Smooth muscle cell (in vitro differentiated cells): ENCODE results near the gene GPR78. TPM values are rescaled to one million over a fixed set of nuclear protein-coding genes. Genes with fewer than 3 reads are reported as not detected.

Source experiments
- DNase-seq: peaks from one replicate; lab custom pipeline; 2025; ENCODE audit not compliant: unreplicated experiment; lab: John Stamatoyannopoulos, UW
- H2AFZ ChIP-seq: fragments of 200-600 bp; sonication (generic); 2 replicates; pipeline ENCODE4 v1.6.0; 2016; ENCODE audit warnings: antibody characterized with exemption, low read depth, mild to moderate bottlenecking
- H3F3A ChIP-seq: fragments of 200-600 bp; sonication (generic); 2 replicates; pipeline ENCODE4 v1.6.0; 2017; ENCODE audit warnings: antibody characterized with exemption, low read depth
- H3K27ac ChIP-seq: fragments of 200-600 bp; sonication (generic); 2 replicates; pipeline ENCODE4 v1.5.1; 2016; ENCODE audit warnings: low read depth, mild to moderate bottlenecking
- H3K27me3 ChIP-seq: fragments of 200-600 bp; sonication (generic); 2 replicates; pipeline ENCODE4 v1.6.1; 2016; ENCODE audit warnings: low read depth, mild to moderate bottlenecking
- H3K36me3 ChIP-seq: fragments of 200-600 bp; sonication (generic); 2 replicates; pipeline ENCODE4 v1.5.1; 2016; ENCODE audit warnings: low read depth
- H3K4me1 ChIP-seq: fragments of 200-600 bp; sonication (generic); 2 replicates; pipeline ENCODE4 v1.5.1; 2016; ENCODE audit warnings: low read depth
- H3K4me2 ChIP-seq: fragments of 200-600 bp; sonication (generic); 2 replicates; pipeline ENCODE4 v1.6.0; 2016; ENCODE audit warnings: mild to moderate bottlenecking
- H3K4me3 ChIP-seq: fragments of 200-600 bp; sonication (generic); 2 replicates; pipeline ENCODE4 v1.5.1; 2016; ENCODE audit warnings: mild to moderate bottlenecking
- H3K79me2 ChIP-seq: fragments of 200-600 bp; sonication (generic); 2 replicates; pipeline ENCODE4 v1.6.0; 2016; ENCODE audit warnings: low read depth, mild to moderate bottlenecking
- H3K9ac ChIP-seq: fragments of 200-600 bp; sonication (generic); 2 replicates; pipeline ENCODE4 v1.6.0; 2016; ENCODE audit warnings: low read depth
- H3K9me3 ChIP-seq: fragments of 200-600 bp; sonication (generic); replicated peaks from 2 replicates; pipeline ENCODE4 v1.5.1; 2016; ENCODE audit warnings: low read depth
- H4K20me1 ChIP-seq: fragments of 200-600 bp; sonication (generic); 2 replicates; pipeline ENCODE4 v1.6.0; 2016; ENCODE audit warnings: low read depth
- CTCF ChIP-seq: fragments of 200-600 bp; sonication (generic); IDR thresholded peaks from 2 replicates; pipeline ENCODE4 v1.5.1; 2017; ENCODE audit warnings: borderline replicate concordance, mild to moderate bottlenecking, antibody characterized with exemption; ENCODE audit not compliant: insufficient read depth, poor library complexity, severe bottlenecking
- WGBS: methylation state at CpG from one replicate; pipeline ENCODE4 v1.1.7; 2016; ENCODE audit warnings: low lambda C conversion rate; 5-methylcytosine and 5-hydroxymethylcytosine counted together
- polyA plus RNA-seq: library from polyadenylated mRNA; unstranded; fragments of >200 nt; fragmentation: Nextera tagmentation; extraction: Ambion mirVana; gene quantifications from 2 replicates; pipeline ENCODE4 v1.2.1, GENCODE V29; 2016
- total RNA-seq: library from RNA; depleted of rRNA; stranded (reverse); fragments of >200 nt; gene quantifications from 2 replicates; pipeline ENCODE4 v1.2.3, GENCODE V29; 2014

The GPR78 gene
- total and polyA plus RNA-seq, 2 experiments from 2014 or later, result 0.05 TPM; not detected in 1

GRCh38 chr4:8609824-8610350, 29.7 kb downstream of the GPR78 start:
- Histone ChIP-seq H3K4me2 (no peak overlapping the region), H3K27ac (no peak overlapping the region), H3K4me1 (no peaks in the 10 kb centered on the region), H3K36me3 (no peaks in the 10 kb centered on the region), H3K9me3 (no peaks in the 10 kb centered on the region), H4K20me1 (no peaks in the 10 kb centered on the region), H3F3A (no peaks in the 10 kb centered on the region), H3K4me3 (no peak overlapping the region), H2AFZ (no peak overlapping the region), H3K9ac (no peak overlapping the region), H3K79me2 (no peaks in the 10 kb centered on the region), H3K27me3 (no peaks in the 10 kb centered on the region)
- WGBS, result 87% methylated on average over 9 of the region's 9 CpGs
- no peak for TF ChIP-seq CTCF
- DNase-seq, result no peak

GRCh38 chr4:8610858-8611616, 30.8 kb downstream of the GPR78 start:
- Histone ChIP-seq H3K9me3 (no peaks in the 10 kb centered on the region), H4K20me1 (no peaks in the 10 kb centered on the region), H3K27ac (no peak overlapping the region), H3K4me1 (no peaks in the 10 kb centered on the region), H3K27me3 (no peaks in the 10 kb centered on the region), H2AFZ (no peak overlapping the region), H3K4me2 (no peak overlapping the region), H3K36me3 (no peaks in the 10 kb centered on the region), H3K79me2 (no peaks in the 10 kb centered on the region), H3F3A (no peaks in the 10 kb centered on the region), H3K9ac (no peak overlapping the region), H3K4me3 (no peak overlapping the region)
- no peak for DNase-seq
- TF ChIP-seq CTCF, result no peak
- WGBS, result 85% methylated on average over 8 of the region's 8 CpGs

- no peaks in the 10 kb centered on the region for H3F3A ChIP-seq
- H2AFZ ChIP-seq, result no peak overlapping the region
- no peaks in the 10 kb centered on the region for H3K36me3 ChIP-seq
- H4K20me1 ChIP-seq, result no peaks in the 10 kb centered on the region
- no peak for DNase-seq
- no peaks in the 10 kb centered on the region for H3K9me3 ChIP-seq
- H3K79me2 ChIP-seq, result no peaks in the 10 kb centered on the region
- no peaks in the 10 kb centered on the region for H3K27me3 ChIP-seq
- H3K4me3 ChIP-seq, result no peak overlapping the region
- WGBS, result 89% methylated on average over 8 of the region's 8 CpGs
- no peak for TF ChIP-seq CTCF
- no peak overlapping the region for H3K9ac ChIP-seq
- H3K27ac ChIP-seq, result no peak overlapping the region
- no peak overlapping the region for H3K4me2 ChIP-seq
- H3K4me1 ChIP-seq, result no peaks in the 10 kb centered on the region
Measured at GRCh38 chr4:8612646-8613045, 32.5 kb downstream of the GPR78 start.
